ENCODE measurements around the gene GPSM3.
A peak's percentile ranks its signal among the peaks of the same experiment; 100 is the strongest.
"Not testable (repeated sequence)": the region's sequence is repeated elsewhere in the genome, so short reads cannot be mapped to it uniquely, and the experiment has no call there.

The GPSM3 gene

GRCh38 chr6:32195652-32195901, 3.1 kb upstream of the GPSM3 start:
- H3K4me3 ChIP-seq (ENCODE audit: low read depth, low read length): no peak overlapping the region; the same call in 1 of the 2 replicates
- TF ChIP-seq, protein P1, sequence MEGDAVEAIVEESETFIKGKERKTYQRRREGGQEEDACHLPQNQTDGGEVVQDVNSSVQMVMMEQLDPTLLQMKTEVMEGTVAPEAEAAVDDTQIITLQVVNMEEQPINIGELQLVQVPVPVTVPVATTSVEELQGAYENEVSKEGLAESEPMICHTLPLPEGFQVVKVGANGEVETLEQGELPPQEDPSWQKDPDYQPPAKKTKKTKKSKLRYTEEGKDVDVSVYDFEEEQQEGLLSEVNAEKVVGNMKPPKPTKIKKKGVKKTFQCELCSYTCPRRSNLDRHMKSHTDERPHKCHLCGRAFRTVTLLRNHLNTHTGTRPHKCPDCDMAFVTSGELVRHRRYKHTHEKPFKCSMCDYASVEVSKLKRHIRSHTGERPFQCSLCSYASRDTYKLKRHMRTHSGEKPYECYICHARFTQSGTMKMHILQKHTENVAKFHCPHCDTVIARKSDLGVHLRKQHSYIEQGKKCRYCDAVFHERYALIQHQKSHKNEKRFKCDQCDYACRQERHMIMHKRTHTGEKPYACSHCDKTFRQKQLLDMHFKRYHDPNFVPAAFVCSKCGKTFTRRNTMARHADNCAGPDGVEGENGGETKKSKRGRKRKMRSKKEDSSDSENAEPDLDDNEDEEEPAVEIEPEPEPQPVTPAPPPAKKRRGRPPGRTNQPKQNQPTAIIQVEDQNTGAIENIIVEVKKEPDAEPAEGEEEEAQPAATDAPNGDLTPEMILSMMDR (IDR thresholded peaks at IDR 0.05; ENCODE audit: low read depth, low read length): peak; percentile 26; the same call in 1 of the 2 replicates

DNA sequence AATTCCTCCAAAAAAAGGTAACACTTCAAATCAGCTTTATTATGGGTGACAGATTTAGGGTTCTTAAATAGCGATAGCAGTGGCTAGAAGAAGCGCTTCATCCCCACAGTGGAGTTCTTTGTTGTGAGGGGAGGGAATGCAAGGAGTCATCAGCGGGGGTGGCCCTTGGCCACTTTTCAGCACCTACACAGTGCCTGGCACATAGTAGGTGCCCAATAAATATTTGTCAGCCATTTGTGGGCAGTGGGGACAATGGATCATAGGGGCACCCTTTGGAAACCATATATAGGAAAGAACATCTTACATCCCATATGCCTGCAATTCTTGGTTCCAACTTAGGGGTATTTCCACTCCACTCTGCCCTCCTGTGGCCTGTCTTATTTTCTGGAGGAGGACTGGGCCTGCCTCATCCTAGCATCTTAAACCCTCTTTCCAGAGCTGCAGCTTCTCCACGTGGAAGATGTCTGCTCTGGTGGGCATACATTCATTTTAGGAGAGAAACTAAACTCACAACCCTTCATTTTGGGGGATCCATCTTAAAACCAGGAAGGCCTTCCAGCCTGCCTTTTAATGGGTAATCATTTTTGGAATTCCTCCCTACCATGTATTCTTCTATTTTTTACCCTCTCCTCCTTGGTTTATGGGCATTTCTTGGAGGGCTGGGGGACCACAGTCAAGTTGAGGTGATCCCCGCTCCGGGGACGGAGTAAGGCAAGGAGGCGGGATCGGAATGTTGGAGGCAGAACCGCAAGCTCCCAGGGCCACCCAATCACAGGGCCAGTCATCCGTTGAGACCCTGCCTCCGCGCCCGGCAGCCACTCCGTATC, 2.6 kb upstream of the GPSM3 start:
- TF ChIP-seq, protein P1 (IDR thresholded peaks at IDR 0.05; ENCODE audit: low read depth, low read length): peak; percentile 45

DNA sequence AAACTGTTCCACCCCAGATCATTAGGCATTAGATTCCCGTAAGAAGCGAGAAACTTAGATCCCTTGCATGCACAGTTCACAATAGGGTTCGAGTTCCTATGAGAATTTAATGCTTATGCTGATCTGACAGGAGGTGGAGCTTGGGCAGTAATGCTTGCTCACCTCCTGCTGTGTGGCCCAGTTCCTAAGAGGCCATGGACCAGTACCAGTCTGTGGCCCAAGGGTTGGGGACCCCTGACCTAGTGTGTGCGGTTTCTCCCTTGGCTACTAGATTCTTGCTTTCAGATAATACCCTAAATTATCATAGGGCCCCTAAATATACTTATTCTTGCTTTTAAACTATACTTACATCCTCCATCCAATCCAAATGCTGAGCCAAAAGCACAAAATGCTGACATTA, 1.9 kb upstream of the GPSM3 start:
- TF ChIP-seq, protein P1 (IDR thresholded peaks at IDR 0.05; ENCODE audit: low read depth, low read length): no peak
- H3K4me3 ChIP-seq (ENCODE audit: low read depth, low read length): no peak overlapping the region

More for the DNA sequence above, 2.6 kb upstream of the GPSM3 start:
- H3K4me3 ChIP-seq (ENCODE audit: low read depth, low read length): peak overlapping the region; percentile 46

- H3K4me3 ChIP-seq (ENCODE audit: low read depth, low read length): not testable (repeated sequence)
These were observed 653 bp upstream of the GPSM3 start for GRCh38 chr6:32193096-32193495.

- TF ChIP-seq, protein P1 (IDR thresholded peaks at IDR 0.05; ENCODE audit: low read depth, low read length): no peak
- no peak overlapping the region for H3K4me3 ChIP-seq (ENCODE audit: low read depth, low read length)
These were observed 491 bp downstream of the GPSM3 start for GRCh38 chr6:32191696-32192607.

DNA sequence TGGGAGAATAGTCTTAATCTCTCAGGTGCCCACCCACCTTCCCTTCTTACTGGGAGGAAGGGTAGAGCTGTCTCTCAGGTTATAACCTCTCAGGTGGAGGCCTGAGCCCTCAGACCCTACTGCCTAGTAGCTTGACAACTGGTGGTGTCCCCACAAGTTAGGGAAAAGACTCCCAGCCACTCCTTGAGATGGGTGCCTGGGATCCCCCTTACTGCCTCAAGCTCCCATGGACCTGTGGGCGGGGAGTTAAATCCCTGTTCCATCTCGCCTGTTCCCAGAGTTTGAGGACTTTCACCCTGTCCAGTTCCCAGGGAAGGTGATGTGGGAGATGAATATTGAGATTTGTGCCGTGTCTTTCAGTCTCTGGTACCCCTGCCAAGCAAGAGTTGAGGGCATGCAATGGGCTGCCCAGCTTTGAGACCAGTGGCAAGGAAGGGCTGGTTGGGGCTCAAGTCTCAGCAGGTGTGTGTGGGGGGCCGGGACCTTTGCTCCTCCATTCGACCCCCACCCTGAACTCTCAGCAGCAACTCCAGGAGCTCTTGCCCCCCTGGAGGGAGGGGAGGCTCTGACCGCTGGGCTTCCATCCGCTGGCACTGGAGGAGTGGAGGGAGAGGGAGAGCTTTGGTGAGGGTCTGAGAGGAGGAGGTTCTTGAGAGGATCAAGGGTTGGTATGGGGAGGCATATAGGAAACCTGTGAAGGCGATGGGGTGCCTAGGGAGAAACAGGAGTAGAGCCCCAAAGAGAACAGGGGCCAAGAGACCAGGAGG, 1.3 kb downstream of the GPSM3 start:
- H3K4me3 ChIP-seq (ENCODE audit: low read depth, low read length): no peak overlapping the region
- TF ChIP-seq, protein P1 (IDR thresholded peaks at IDR 0.05; ENCODE audit: low read depth, low read length): no peak

DNA sequence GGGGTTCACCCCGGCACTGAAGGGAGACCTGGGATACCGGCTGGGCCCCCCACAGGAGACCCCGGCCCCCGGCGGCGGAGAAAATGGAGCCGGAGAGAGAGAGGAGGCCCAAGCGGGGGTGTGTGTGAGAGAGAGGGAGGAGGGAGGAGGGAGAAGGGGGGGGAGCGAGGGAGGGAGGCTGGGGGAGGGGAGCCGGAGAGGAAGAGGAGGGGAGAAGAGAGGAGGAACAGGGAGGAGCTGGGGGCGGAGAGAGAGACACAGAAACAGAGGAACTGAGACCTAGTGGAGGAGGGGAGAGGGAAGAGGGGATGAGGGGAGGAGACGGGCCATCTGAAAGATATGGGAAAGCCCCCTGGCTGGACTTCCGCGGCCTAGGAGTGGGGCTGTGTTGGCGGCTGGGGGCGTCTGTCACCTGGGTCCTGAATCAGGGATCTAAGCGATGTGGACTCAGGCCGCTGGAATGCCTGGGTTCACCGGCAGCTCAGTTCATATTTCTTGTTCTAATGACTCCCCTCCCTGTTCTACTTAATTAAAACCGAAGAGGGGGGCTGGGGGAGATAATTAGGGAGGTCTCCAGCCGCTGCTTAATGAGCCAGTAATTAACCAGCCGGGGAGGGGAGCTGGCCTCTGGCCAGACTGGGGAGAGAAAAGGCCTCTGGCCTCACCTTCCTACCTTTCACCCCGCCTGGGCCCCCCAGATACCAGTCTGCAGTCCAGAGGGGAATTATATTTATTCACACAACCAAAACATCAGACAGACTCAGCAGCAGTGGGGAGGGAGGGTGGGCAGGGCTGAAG, 2.2 kb downstream of the GPSM3 start, which contains the start of gene PBX2:
TSS of gene PBX2 (minus strand) at position 149 of the 798 bp plus-strand sequence. CDS start 287 bp downstream, outside the sequence.
- TF ChIP-seq, protein P1 (IDR thresholded peaks at IDR 0.05; ENCODE audit: low read depth, low read length): no peak
- H3K4me3 ChIP-seq (ENCODE audit: low read depth, low read length): peak within 1 kb of the TSS; percentile 81

All from WI38 (cell line).